Activated T-cell treated with anti-CD3 and anti-CD28 coated beads for 4 hours (primary cell): ENCODE results near the gene DNASE1L3.
A peak's percentile ranks its signal among the peaks of the same experiment; 100 is the strongest.

Experiments used
- DNase-seq: peaks from one replicate; pipeline ENCODE4 v3.0.0-alpha.2; 2020

The DNASE1L3 gene

DNA sequence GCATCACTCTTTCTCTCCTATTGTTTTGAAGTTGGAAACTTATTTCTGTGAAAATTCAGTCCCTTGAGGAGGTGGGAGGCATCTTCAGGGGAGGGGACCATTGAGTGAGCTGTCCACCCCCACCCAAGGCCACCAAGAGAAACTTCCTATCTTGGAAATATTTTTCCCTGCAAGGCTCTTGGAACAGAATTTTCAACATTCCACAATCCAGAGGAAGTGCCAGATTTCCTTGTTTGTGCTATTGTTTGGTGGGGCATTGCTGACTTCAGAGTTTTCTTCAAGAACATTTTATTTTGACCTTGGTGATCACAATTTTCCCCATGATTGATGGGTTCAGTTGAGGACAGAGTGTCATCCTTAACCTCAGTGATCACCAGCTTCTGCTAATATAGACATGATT is 12.0 kb downstream of the DNASE1L3 start:
- DNase-seq: no peak

DNA sequence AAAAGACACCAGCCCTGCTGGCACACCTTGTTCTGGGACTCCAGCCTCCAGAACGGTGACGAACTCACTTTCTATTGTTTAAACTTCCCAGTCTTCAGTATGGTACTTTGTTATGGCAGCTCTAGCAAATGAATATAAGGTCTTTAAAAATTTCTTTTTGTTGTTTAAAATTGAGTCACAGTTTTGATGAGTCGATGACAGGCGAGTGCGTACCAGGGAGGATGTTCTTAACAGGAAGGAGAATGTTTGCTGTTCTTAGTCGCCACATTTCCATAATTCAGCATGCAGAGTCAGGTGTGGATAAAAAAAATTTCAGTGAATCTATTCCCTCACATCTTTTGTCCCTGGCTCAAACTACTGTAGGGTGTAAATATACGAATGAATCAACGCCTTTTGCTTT is 12.4 kb downstream of the DNASE1L3 start:
- DNase-seq: no peak

DNA sequence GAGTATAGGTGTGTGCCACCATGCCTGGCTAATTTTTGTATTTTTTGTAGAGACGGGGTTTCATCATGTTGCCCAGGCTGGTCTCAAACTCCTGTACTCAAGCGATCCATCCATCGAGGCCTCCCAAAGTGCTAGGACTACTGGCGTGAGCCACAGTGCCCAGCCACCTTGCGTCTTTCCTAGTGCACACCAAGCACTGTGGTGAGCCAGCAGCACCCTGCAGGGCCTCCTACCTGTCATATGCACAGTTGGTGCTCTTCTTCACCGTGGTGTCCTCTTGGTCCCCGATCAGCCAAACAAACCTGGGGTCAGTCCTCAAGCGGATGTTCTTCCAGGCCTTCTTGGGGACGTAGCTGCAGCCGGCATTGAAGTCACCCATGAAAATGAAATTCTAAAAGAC is 13.2 kb downstream of the DNASE1L3 start:
- DNase-seq: no peak

DNA sequence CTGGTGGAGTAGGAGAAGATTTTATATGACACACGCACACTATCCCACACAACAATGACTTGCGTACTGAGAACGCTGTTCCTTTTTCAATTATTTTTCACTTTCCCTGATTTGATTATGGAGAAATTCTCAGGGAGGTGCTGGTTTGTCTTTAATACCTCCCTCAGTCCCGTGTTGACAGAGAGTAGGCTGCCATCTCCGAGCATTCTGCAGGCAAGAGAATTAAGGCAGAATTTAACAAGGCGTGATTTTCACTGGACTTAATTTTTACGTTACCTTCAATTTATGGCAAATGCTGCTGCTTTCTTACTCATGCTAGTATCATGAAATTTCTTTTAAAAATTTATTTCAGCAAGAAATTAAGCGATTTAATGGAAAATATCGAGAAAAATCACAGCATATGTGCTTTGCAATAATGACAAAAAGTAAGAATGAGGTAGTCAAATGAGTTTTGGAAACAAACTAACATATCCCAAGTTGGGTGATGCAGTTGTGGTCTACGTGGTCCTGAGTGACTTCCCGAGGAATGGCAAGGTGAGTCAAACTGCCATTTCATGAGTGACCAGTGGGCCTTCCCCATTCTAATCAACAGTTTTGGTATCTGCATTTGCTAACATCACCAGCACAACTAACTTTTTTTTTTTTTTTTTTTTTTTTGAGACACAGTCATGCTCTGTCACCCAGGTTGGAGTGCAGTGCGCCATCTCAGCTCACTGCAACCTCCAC is 16.9 kb downstream of the DNASE1L3 start:
- no peak for DNase-seq

GRCh38 chr3:58192069-58192468 is 18.7 kb downstream of the DNASE1L3 start:
- DNase-seq: no peak

DNA sequence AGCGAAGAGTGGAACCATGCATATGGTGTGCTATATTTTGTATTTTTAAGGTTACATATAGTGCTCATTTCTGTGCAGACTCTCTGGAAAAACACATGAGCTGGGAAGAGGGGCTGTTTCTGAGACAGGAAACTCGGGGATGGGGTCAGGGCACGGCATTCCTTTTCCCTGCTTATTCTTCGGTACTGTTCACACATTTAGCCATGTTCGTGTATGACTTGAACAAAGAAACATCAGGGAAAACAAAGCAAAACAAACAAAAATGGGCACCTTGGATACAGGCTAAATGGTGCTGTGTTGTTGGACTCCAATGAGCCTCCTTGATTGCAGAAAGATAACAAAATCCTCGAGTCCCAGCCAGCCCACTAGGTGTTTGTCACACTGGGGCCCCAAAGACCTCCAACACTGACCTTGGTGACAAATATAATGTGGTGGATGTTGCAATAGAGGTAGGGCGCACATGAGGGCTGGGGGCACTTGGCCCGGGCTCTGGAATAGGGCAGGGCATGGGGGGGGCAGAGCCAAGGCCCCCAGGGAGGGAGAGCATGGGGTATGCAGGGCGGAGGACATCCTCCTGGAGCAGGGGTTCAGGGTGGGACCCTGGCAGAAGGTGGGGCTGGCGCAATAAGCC is 19.3 kb downstream of the DNASE1L3 start:
- no peak for DNase-seq

DNA sequence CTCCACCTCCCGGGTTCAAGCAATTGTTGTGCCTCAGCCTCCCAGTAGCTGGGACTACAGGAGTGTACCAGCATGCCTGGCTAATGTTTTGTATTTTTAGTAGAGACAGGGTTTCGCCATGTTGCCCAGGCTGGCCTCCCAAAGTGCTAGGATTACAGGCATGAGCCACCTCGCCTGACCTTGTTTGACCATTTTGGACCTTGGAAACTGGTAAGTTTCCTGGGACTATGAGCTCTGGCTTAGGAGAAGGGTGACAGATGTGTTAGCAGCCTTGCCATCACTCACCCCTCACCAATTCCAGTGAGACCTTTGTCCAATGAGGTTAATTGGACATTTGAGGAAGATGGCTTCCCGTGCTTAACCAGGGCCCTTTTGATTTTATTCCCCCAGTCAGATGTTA is 19.9 kb downstream of the DNASE1L3 start:
- DNase-seq: no peak

DNA sequence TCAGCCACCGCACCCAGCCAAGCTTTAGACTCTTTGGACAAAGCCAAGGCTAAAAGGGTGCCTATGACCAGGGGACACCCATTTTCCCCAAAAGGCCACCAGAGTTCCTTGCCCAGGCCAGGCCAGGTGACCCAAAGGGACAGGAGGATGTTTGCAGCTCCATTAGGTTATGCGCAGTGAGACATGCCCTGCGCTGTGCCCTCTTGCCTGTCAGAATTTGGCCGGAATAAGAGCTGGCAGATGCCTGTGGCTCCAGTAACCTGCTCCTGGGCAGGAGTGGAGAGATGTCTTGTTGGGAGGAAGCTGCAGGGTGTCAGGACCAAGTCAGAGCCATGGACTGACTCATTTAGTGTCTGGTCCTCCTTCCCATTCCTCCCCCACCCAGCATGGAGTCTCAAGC is 20.5 kb downstream of the DNASE1L3 start:
- DNase-seq: no peak

DNA sequence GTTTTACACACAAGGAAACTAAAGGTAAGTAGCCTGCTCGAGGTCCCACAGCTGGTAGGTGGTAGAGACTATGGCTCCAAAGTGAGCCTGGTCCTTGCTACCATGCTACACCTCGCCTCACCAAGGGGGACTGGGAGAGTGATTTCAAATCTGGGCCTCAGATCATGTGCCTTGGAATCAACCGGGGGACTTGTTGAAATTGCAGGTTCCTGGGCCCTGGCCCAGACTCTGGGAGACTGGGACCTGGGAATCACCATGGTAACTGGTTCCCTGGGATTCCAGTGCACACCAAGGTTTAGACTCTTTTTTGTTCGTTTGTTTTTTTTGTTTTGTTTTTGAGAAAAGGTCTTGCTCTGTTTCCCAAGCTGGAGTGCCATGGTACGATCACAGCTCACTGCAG is 21.1 kb downstream of the DNASE1L3 start:
- no peak for DNase-seq

DNA sequence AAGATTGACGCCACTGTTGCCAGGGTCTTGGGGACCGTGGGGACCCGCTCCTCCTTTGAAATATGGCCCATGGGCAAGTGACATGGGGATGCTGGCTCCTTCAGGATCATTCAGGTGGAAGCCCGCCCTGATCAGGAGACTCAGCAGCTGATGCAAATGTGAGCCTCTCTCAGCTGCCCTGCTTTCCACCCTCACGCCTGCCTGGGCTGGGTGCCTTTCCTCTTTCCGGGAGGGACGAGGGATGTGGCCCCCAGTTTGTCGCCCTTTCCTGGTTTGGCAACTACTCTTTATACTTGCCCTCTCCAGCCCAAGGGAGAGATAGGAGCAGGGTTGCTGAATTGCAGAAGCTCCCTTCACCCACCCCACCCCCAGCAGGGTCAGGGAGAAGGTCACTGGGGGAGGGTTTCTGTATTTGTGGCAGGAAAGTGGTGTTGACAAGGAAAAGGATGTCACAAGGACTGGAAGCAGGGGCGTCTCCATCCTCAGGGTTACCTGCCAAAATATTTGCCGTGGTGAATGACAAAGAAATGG is 21.8 kb downstream of the DNASE1L3 start:
- no peak for DNase-seq

- no peak for DNase-seq
These were observed 22.6 kb downstream of the DNASE1L3 start for GRCh38 chr3:58188173-58188564.

GRCh38 chr3:58184982-58185360 is 25.8 kb downstream of the DNASE1L3 start:
- DNase-seq: no peak

GRCh38 chr3:58184309-58184981 is 26.3 kb downstream of the DNASE1L3 start:
- DNase-seq: no peak

DNA sequence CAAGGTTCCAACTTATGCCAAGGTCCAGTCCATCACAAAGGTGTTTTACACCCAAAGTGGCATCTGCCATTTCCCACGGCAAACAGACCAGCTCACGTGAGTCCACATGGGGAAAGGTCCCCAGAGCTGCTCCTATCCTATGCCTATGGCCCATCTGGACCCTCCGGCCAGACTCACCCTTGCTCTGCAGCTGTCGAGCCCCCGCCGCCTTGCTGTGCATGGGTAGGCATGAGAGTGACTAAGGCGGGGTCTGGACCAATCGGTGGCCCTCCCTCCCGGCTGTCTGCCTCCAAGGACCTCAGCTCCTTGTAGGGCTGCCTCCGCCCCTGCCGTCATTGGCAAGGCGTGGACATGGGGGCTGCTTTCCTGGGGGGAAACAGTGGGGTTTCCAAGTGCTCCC is 26.9 kb downstream of the DNASE1L3 start:
- DNase-seq: no peak

DNA sequence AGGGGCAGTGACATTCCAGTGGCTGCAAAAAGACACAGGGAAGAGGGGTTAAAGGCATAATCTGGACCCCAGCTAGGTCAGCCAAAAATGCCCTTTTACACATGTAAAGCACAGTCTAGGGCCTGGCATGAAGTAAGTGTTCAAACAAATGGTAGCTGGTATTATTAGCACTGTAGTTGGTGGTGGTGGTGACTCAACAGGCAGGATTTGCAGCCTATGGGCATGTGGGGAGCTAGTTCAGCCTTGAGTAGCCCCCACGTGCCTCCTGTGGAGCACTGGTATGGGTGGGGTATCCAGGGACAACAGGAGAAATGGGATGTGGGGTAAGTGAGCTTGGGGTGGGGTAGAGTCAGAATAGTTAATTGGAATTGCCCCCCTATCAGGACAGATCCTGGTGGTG is 27.6 kb downstream of the DNASE1L3 start:
- no peak for DNase-seq

- no peak for DNase-seq
These were observed 29.7 kb downstream of the DNASE1L3 start for GRCh38 chr3:58180940-58181587.

- no peak for DNase-seq
These were observed 30.5 kb downstream of the DNASE1L3 start for GRCh38 chr3:58180099-58180880.

- DNase-seq: no peak
These were observed 31.3 kb downstream of the DNASE1L3 start for GRCh38 chr3:58179235-58180098.

DNA sequence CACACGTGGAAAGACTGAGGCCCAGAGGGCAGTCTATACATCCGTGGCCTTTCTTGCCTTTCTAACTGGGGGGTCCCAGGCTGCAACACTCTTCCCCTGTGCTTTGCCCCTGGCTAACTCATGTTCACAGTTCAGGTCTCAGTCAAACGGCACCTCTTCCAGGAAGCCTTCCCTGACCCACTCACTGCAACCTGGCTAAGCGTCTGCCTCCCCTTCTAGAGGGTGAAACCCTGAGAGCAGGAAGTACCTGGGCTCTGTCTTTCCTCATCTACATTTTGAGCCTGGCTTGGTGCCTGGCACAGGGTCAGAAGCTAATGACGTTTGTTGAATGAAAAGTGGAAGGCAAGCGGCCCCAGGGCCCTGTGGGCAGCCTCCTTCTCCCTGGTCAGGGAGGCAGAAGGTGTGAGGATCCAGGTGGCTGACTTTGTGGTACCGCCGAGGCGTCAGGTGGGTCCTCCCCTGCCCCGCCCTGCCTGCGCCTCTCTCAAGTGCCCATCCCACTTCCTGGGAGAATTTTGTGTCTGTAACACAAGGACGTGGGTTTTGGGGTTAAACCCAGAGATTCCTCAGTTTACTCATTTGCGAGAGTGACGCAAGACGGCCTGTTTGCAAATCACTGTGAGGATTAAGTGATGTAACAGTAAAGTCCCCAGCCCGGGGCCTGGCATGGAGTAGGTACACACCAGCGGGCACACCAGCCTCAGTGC is 32.1 kb downstream of the DNASE1L3 start:
- DNase-seq: no peak

DNA sequence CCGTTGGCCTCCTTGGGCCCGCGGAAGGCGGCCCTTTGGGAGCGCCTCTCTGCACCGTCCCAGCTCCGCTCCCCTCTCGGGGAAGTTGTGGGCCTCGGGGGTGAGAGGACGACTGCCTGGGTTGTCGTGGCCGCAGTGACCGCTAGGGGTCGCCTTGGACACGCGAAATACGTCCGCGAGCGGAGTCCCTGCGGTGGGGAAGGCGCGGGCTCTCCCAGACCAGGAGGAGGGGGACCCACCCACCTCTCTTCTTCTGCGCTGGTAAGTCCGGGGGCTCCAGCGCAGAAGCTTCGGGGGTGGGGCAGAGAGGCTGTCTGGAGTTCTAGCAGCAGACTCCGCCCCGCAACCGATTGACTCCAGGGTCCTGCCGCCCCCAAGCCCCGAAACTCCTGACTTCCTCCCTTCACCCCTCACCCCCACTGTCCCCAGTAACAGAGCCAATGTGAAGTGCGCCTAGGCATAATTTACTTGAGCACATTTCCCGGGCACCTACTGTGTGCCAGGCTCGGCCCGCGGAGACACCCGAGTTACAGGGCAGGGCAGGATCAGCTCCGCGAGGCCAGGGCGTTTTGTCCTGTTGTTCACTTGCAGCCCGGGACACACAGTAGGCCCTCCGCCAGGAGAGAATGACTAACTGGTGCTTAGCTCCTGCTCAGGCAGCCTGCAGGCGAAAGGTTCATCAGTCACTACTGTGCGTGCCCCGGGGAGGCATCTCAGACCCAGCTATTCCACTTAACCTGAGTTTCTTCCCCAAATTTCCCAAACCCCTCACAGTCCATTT is 32.8 kb downstream of the DNASE1L3 start:
- peak; percentile 90 for DNase-seq
